GM18526 (cell line): ENCODE measurements around the gene RALGPS1.

ENCODE experiments used
- POLR2A ChIP-seq: IDR thresholded peaks from 3 replicates; pipeline ENCODE4 v1.6.1; 2011; ENCODE audit not compliant: insufficient read length; ENCODE audit errors: extremely low read depth

RALGPS1 gene

GRCh38 chr9:127109212-127109711 is 194.7 kb downstream of the RALGPS1 start:
- no peak for TF ChIP-seq POLR2A

GRCh38 chr9:127112056-127112455 is 197.5 kb downstream of the RALGPS1 start:
- no peak for TF ChIP-seq POLR2A

GRCh38 chr9:127112735-127113161 is 198.2 kb downstream of the RALGPS1 start:
- no peak for TF ChIP-seq POLR2A

GRCh38 chr9:127113191-127113972 is 198.8 kb downstream of the RALGPS1 start:
- TF ChIP-seq POLR2A = no peak

- no peak for TF ChIP-seq POLR2A
These were observed 200.0 kb downstream of the RALGPS1 start for GRCh38 chr9:127114606-127115005.

- TF ChIP-seq POLR2A = no peak
These were observed 201.6 kb downstream of the RALGPS1 start for GRCh38 chr9:127116088-127116726.

- no peak for TF ChIP-seq POLR2A
These were observed 202.4 kb downstream of the RALGPS1 start for GRCh38 chr9:127116957-127117356.

- TF ChIP-seq POLR2A = no peak
These were observed 203.2 kb downstream of the RALGPS1 start for GRCh38 chr9:127117801-127118200.

- no peak for TF ChIP-seq POLR2A
These were observed 204.2 kb downstream of the RALGPS1 start for GRCh38 chr9:127118597-127119319.

- TF ChIP-seq POLR2A = no peak
These were observed 204.7 kb downstream of the RALGPS1 start for GRCh38 chr9:127119320-127119709.

- no peak for TF ChIP-seq POLR2A
These were observed 207.1 kb downstream of the RALGPS1 start for GRCh38 chr9:127121628-127122175.

- TF ChIP-seq POLR2A = no peak
These were observed 207.8 kb downstream of the RALGPS1 start, which contains the start of gene ANGPTL2 for GRCh38 chr9:127122176-127123063. TSS of gene ANGPTL2 (minus strand) at chr9:127122635. CDS start at chr9:127108731, 13,904 bp downstream.

- no peak for TF ChIP-seq POLR2A
These were observed 208.7 kb downstream of the RALGPS1 start for GRCh38 chr9:127123064-127123890.

- TF ChIP-seq POLR2A = no peak
These were observed 209.5 kb downstream of the RALGPS1 start for GRCh38 chr9:127124111-127124531.

- no peak for TF ChIP-seq POLR2A
These were observed 210.2 kb downstream of the RALGPS1 start for GRCh38 chr9:127124792-127125191.
